Body of pancreas (tissue), 4 donors: Measurements from ENCODE around the gene PHKA1. TPM values are rescaled to one million over a fixed set of nuclear protein-coding genes. Genes with fewer than 3 reads are reported as not detected.
"Not testable (repeated sequence)": the region's sequence is repeated elsewhere in the genome, so short reads cannot be mapped to it uniquely, and the experiment has no call there.

Experiments
- ATAC-seq: fragments of 150-250 bp; one replicate; pipeline ENCODE4 v1.9.1; 2016
- DNase-seq, 4 donors: peaks; one replicate each; pipeline ENCODE4 v3.0.0-alpha.2; 2019
- H3K27ac ChIP-seq, 4 donors: fragments of 200-600 bp; sonication (generic); 1 replicate in 3 of 4; 2 replicates in 1 of 4; pipeline versions ENCODE4 v1.5.1 to v1.6.1; 2016 to 2019; ENCODE audit warnings: mild to moderate bottlenecking in 1 of 4, mixed read lengths in 1 of 4, moderate library complexity in 1 of 4
- H3K27me3 ChIP-seq, 2 donors: fragments of 200-600 bp; sonication (generic); one replicate each; pipeline ENCODE4 v1.6.0; 2016; ENCODE audit warnings: mild to moderate bottlenecking in 1 of 2
- H3K36me3 ChIP-seq, 2 donors: fragments of 200-600 bp; sonication (generic); replicated peaks in 1 of 2; 2 replicates each; pipeline ENCODE4 v1.5.1; 2016; ENCODE audit warnings: low read depth in 2 of 2; ENCODE audit not compliant: insufficient read depth in 1 of 2
- H3K4me1 ChIP-seq: fragments of 200-600 bp; sonication (generic); one replicate; pipeline ENCODE4 v1.6.0; 2016
- H3K4me3 ChIP-seq, 2 donors: fragments of 200-600 bp; sonication (generic); 1 replicate in 1 of 2; 2 replicates in 1 of 2; pipeline ENCODE4 v1.5.1; 2016 to 2019
- H3K9me3 ChIP-seq, 3 donors: fragments of 200-600 bp; sonication (generic); 1 replicate in 2 of 3; 2 replicates in 1 of 3; pipeline ENCODE4 v1.5.1; 2016
- POLR2A ChIP-seq, 3 donors: fragments of 450-650 bp; IDR thresholded peaks; one replicate each; pipeline ENCODE4 v1.6.1; 2016; ENCODE audit warnings: antibody characterized with exemption in 3 of 3, mild to moderate bottlenecking in 2 of 3
- WGBS, 2 donors: methylation state at CpG; one replicate each; pipeline ENCODE4 v1.1.5; 2017; 5-methylcytosine and 5-hydroxymethylcytosine counted together
- intact Hi-C: fragments of 100-400 bp; cut with DNase I; formaldehyde crosslinking; loops from one replicate; pipeline ENCODE4 v1.15.1; 2023
- total RNA-seq, 2 donors: library from RNA; depleted of rRNA; stranded (reverse); fragments of >200 nt; gene quantifications; one replicate each; pipeline ENCODE4 v1.1.0, GENCODE V29; 2016
- TF ChIP-seq, protein P1 (sequence below), 7 experiments: fragments of 450-650 bp in 4 of 7; fragments of 200-600 bp in 3 of 7; sonication (generic) in 3 of 7; IDR thresholded peaks; one replicate each; pipeline ENCODE4 v1.5.1; 2016 to 2019; ENCODE audit warnings: antibody characterized with exemption in 7 of 7

PHKA1 gene
- total RNA-seq, result 1 to 10 TPM; 7.3 to 8.6 TPM

- H3K36me3 ChIP-seq, intact Hi-C loops, H3K27me3 ChIP-seq, H3K4me1 ChIP-seq, H3K9me3 ChIP-seq: not testable (repeated sequence)
- Histone ChIP-seq H3K4me3 (peak within 1 kb of the TSS; percentile 11 to 20), H3K27ac (peak within 1 kb of the TSS; percentile 75 to 90 (median 87))
- peak; percentile 21 to 63 (median 27) for TF ChIP-seq POLR2A (IDR thresholded peaks at IDR 0.05)
- ATAC-seq, result peak; percentile 73
- DNase-seq, result peak; percentile 53 to 69 (median 62)
- 4 to 8% methylated on average over 4 to 49 of the region's 80 CpGs for WGBS, 2 donors
Observed at GRCh38 chrX:72713599-72714477, at the start of gene PHKA1. Gene PHKA1 (minus strand): TSS chrX:72714306. CDS start chrX:72713880, 426 bp downstream.

DNA sequence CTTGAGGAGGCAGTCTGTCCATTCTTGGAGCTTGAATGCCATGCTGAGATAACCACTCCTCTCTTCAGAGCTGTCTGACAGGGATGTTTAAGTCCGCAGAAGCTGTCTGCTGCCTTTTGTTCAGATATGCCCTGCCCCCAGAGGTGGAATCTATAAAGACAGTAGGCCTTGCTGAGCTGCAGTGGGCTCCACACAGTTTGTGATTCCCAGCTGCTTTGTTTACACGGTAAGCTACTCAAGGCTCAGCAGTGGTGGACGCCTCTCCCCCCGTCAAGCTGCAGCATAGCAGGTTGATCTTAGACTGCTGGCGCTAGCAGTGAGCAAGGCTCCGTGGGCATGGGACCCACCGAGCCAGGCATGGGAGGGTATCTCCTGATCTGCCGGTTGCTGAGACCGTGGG is 46.3 kb upstream of the PHKA1 start:
- no CpG with 5 or more reads among the region's 9 CpGs for WGBS, 2 donors
- ATAC-seq, H3K4me1 ChIP-seq, H3K9me3 ChIP-seq, DNase-seq, intact Hi-C loops, H3K27me3 ChIP-seq, H3K36me3 ChIP-seq, H3K27ac ChIP-seq, H3K4me3 ChIP-seq: not testable (repeated sequence)

GRCh38 chrX:72748545-72748944 is 34.4 kb upstream of the PHKA1 start:
- DNase-seq, H3K27ac ChIP-seq, H3K4me1 ChIP-seq, H3K4me3 ChIP-seq, H3K9me3 ChIP-seq, H3K27me3 ChIP-seq, H3K36me3 ChIP-seq, intact Hi-C loops: not testable (repeated sequence)
- peak; percentile 52 for ATAC-seq
- WGBS, 2 donors, result no CpG with 5 or more reads among the region's 3 CpGs

DNA sequence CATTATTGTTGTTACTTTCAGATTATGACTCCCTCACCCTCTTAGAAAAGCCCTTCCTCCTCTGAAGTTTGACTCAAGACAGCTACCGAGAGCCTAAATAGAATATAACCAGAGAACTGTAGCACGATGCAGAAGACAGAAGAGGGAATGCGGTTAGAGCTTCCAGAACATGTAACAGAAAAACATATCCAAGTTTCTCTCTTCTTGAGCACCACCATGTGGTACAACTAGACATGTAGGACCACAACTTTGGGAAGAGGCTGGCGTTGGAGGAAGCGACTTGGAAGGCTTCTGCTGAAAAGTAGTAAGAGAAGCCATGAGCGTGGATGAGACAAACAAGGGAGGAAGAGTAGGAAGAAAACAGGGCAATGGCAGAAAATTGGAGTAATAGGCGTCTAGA is 31.4 kb upstream of the PHKA1 start:
- H3K27ac ChIP-seq, H3K4me1 ChIP-seq, ATAC-seq, DNase-seq, H3K36me3 ChIP-seq, H3K27me3 ChIP-seq, H3K4me3 ChIP-seq, intact Hi-C loops, H3K9me3 ChIP-seq: not testable (repeated sequence)
- WGBS, 2 donors, result no CpG with 5 or more reads among the region's 7 CpGs

- WGBS, 2 donors, result 100% methylated on average over 1 of the region's 1 CpG
- no peak for ATAC-seq
- H3K4me1 ChIP-seq, result no peaks in the 10 kb centered on the region
- no peak for TF ChIP-seq POLR2A (IDR thresholded peaks at IDR 0.05)
- TF ChIP-seq, protein P1, sequence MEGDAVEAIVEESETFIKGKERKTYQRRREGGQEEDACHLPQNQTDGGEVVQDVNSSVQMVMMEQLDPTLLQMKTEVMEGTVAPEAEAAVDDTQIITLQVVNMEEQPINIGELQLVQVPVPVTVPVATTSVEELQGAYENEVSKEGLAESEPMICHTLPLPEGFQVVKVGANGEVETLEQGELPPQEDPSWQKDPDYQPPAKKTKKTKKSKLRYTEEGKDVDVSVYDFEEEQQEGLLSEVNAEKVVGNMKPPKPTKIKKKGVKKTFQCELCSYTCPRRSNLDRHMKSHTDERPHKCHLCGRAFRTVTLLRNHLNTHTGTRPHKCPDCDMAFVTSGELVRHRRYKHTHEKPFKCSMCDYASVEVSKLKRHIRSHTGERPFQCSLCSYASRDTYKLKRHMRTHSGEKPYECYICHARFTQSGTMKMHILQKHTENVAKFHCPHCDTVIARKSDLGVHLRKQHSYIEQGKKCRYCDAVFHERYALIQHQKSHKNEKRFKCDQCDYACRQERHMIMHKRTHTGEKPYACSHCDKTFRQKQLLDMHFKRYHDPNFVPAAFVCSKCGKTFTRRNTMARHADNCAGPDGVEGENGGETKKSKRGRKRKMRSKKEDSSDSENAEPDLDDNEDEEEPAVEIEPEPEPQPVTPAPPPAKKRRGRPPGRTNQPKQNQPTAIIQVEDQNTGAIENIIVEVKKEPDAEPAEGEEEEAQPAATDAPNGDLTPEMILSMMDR (IDR thresholded peaks at IDR 0.05), result no peak
- no peaks in the 10 kb centered on the region for H3K27me3 ChIP-seq
- H3K9me3 ChIP-seq, result no peaks in the 10 kb centered on the region
- intact Hi-C loops, result no loop called here
- no peak overlapping the region for H3K27ac ChIP-seq
- no peaks in the 10 kb centered on the region for H3K36me3 ChIP-seq
- no peak for DNase-seq
- H3K4me3 ChIP-seq, result no peak overlapping the region
Observed at GRCh38 chrX:72735561-72735960, 21.5 kb upstream of the PHKA1 start.

GRCh38 chrX:72733636-72734035 is 19.5 kb upstream of the PHKA1 start:
- H3K4me1 ChIP-seq, H3K27ac ChIP-seq, intact Hi-C loops, H3K4me3 ChIP-seq, DNase-seq, H3K36me3 ChIP-seq, ATAC-seq, H3K27me3 ChIP-seq, H3K9me3 ChIP-seq: not testable (repeated sequence)
- 35 to 58% methylated on average over 7 to 8 of the region's 8 CpGs for WGBS, 2 donors

DNA sequence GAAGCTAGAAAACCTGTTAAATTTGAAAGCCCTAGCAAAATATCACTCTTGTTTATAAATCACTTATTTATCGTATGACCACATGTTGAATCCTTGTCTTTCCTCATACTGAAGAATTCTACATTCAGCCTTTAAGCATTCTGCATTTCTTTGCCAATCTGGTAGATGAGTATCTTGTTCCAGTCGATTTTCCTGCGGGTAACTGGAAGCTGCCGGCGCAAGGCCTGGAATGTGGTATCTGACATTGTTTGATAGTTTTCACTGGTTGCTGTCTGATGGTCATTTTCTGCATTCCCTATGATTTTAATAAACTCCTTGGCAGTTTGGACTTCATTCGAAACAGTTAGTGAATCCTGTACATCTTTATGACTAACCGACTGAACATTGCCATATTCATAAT is 13.7 kb upstream of the PHKA1 start:
- intact Hi-C loops, result no loop called here
- no peak overlapping the region for H3K4me3 ChIP-seq
- H3K4me1 ChIP-seq, result no peaks in the 10 kb centered on the region
- DNase-seq, result no peak
- no peaks in the 10 kb centered on the region for H3K27me3 ChIP-seq
- H3K27ac ChIP-seq, result no peak overlapping the region
- 75 to 79% methylated on average over 6 to 7 of the region's 7 CpGs for WGBS, 2 donors
- no peak for TF ChIP-seq POLR2A (IDR thresholded peaks at IDR 0.05)
- TF ChIP-seq, protein P1 (IDR thresholded peaks at IDR 0.05), result no peak
- ATAC-seq, result no peak
- no peaks in the 10 kb centered on the region for H3K9me3 ChIP-seq
- H3K36me3 ChIP-seq, result no peaks in the 10 kb centered on the region
